Renal pelvis (tissue), 4 donors: ENCODE measurements around the gene NOS1AP. TPM values are rescaled to one million over a fixed set of nuclear protein-coding genes. Genes with fewer than 3 reads are reported as not detected.

Source experiments
- DNase-seq: peaks from one replicate; pipeline ENCODE4 v3.0.0-alpha.2; 2013
- polyA plus RNA-seq, 3 donors: library from polyadenylated mRNA; unstranded; fragments of 120-200 nt; gene quantifications; one replicate each; pipeline ENCODE4 v1.2.1, GENCODE V29; 2013; ENCODE audit not compliant: insufficient read length in 3 of 3

NOS1AP gene
- polyA plus RNA-seq, 3 donors, result 9.6 to 14.1 (median 10.0) TPM

GRCh38 chr1:162137179-162137960, 67.9 kb downstream of the NOS1AP start:
- no peak for DNase-seq

- no peak for DNase-seq
Observed at GRCh38 chr1:162138112-162138511, 68.6 kb downstream of the NOS1AP start.

DNA sequence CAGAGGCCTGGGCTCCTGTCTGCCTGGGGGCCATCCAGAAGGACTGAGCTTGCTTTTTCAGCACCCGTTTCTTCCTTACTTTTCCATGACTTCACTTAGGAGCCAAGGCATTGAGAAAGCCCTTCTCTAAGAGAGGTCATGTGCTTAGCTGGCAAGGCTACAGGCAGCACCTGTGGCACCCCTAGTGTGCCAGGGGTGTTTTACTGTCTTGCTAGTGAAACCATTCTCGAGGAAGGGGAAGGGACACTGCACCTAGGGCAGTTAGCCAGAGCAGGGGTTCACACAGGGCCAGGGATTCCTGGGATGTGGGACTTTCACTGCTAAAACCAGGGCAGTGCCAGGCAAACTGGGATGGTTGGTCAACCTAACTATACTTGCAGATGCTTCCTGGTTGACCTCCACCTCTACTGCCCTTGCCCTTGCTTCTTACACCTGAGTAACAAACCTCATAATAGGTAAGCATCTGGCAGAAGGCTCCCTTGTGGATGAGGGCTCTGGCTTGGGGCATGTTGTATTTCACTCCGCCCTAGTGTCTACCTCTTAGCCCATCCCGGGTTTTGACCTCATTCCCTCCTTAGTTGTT, 69.2 kb downstream of the NOS1AP start:
- DNase-seq, result no peak

GRCh38 chr1:162139211-162139610, 69.7 kb downstream of the NOS1AP start:
- no peak for DNase-seq

DNA sequence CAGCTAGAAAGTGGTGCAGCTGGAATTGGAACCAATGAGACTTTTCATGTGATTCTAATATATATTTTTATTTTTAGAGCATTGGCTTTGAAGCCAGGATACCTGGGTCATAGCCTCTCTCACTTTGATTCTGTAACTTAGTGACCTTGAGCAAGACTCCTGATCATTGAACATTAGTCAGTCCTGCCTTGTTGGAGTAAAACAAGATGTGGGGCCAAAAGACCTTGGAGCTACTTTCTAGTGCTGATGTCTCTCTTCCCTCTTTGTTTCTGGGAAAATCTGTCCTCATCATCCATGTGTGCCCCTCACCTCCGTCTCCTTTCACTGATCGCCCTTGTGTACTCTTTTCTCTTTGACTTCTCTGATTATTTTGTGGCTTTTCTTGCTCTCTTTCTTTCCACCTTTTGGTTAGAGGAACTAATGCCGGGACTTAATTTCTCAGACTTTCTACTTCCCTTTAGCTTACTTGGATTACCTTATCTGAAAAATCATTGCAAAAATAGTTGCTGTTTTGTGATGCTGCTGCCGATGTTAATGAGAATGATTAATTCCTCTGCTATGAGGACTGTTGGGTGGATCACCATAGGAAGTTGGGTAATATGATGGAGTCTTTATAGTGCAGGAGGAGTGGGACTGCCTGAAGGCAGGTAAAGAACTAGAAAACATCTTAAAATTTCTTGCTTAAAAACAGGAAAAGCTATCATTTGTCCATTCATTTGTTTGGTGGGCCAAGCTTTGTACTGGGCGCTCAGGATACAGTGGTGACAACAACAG, 72.0 kb downstream of the NOS1AP start:
- no peak for DNase-seq

DNA sequence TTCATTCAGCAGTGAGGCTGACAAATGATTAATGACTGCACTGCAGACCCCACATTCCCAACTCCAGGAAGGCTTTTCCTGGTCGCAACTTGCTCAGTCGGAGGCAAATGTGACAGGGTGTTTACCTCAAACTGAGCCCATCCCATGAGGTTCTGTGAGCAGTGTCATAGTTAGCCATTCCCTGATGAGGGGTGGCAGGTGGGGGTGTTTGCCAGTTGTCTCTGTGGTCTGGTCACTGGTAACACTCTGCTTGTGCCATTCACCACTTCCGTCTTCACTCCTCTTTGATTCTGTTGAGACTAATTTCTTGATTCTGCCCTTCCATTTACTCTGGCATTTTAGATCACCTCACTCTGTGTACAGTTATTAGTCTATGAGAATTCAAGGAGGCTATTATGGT, 73.5 kb downstream of the NOS1AP start:
- DNase-seq, result no peak

DNA sequence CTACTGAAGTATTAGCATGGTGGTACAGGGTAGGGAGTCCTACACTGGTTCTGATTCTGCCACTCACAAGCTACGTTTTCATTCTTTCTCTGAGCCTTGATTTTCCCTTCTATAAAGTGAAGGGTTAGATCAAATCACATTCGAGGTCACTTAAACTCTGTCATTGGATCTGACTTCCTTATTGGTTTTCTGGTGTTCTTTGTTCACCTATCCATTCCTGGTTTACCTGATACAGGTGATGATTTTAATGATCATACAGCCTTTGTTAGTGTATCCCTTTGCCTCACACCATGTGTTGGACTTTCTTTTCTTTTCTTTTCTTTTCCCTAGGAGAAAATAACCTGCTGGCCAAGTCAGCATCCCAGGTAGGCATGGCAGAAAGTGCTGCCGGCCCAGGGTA, 74.8 kb downstream of the NOS1AP start:
- DNase-seq, result no peak

DNA sequence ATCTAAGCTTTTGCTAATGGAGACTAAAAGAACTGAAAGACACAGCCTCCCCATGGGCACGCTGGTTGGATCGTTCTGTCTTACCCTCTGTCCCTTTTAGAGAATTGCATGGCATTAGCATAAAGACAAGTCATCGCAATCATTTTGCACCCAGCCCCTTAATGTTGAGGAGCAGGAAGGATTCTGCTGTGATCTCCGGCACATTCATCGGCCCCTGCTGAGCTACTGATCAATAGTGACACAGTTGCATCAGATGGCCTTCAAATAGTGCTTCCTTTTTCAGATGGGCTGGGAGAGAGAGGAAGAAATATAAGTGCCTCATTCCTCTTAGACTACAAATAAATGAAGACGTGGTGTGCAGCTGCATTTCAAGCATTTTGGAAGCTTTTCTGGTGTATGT, 75.4 kb downstream of the NOS1AP start:
- no peak for DNase-seq

GRCh38 chr1:162145280-162145965, 75.9 kb downstream of the NOS1AP start:
- peak; percentile 73 for DNase-seq

DNA sequence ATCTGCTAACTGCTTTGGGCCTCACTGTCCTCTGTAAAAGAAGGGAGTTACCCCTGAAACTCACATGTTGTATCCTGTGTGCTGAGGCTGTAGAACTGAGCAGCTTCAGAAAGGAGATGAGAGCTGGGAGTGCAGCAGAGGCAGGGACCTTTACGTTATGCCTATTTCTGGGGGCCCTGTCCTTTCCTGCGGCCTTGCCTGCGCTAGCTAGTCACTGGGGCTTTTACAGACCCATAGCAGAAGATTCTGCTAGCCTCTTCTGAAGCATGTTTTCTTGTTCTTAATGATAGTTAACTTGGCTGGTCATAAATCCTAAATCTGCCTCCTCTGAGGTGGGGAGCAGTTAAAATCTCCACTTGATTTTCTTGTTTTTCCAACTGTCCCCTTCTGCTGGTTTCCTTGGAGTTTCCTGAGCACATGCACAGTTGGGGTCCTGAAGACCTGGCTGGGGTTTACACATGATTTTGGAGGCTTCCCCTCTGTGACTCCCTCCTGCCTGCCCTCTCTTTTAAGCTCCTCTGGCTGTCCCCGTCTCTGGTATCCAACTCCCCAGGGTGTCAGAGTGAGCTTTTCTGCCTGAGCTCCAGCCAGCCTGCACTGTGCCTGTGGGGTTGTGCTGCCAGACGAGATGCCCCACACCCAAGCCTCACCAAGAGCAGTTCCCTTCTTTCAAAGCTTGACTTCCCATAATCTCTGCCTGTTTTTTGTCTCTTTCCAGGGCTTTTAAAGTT, 76.6 kb downstream of the NOS1AP start:
- DNase-seq, result no peak

- DNase-seq, result no peak
Observed at GRCh38 chr1:162147760-162148159, 78.3 kb downstream of the NOS1AP start.

DNA sequence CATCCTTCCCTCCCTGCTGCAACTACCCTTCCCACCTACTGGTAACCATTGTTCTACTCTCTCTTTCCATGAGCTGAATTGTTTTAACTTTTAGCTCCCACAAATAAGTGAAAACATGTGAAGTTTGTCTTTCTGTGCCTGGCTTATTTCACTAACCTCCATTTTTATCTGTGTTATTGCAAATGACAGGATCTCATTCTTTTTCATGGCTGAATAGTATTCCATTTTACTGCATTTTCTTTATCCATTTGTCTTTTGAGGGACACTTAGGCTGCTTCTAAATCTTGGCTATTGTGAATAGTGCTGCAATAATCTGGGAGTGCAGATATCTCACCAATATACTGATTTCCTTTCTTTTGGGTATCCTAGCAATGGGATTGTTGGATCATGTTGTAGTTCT, 80.6 kb downstream of the NOS1AP start:
- DNase-seq, result no peak

GRCh38 chr1:162151900-162152829, 82.7 kb downstream of the NOS1AP start:
- no peak for DNase-seq

- no peak for DNase-seq
Observed at GRCh38 chr1:162153374-162153773, 83.9 kb downstream of the NOS1AP start.

DNA sequence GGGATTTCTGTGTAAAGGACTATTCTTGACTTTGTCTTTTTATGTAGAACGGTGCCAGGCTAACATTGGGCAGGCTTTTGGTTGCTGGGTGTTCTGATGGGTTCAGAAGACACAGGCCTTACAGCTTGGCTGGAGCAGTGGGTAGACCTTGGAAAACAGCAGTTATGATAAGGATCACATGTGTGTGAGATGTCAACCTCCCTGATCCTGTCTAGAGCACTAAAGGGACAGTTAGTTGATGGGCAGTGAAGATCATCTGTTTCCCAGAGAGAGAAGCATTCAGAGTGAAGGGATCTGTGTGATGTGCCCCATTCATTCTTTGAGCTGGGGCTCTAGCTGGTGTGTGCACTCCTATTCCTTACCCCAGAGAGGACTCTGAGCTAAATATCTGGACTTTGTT, 88.0 kb downstream of the NOS1AP start:
- DNase-seq, result no peak

GRCh38 chr1:162158624-162159271, 89.3 kb downstream of the NOS1AP start:
- no peak for DNase-seq

- DNase-seq, result no peak
Observed at GRCh38 chr1:162159515-162159914, 90.0 kb downstream of the NOS1AP start.

GRCh38 chr1:162161916-162162550, 92.5 kb downstream of the NOS1AP start:
- no peak for DNase-seq

- no peak for DNase-seq
Observed at GRCh38 chr1:162165528-162165927, 96.0 kb downstream of the NOS1AP start.
